Measurements from ENCODE around the gene OIT3. TPM values are rescaled to one million over a fixed set of nuclear protein-coding genes. Genes with fewer than 3 reads are reported as not detected.

OIT3 gene
- not detected for polyA plus RNA-seq (2013, experiment 1 of 2)
- not detected for polyA plus RNA-seq (2013, experiment 2 of 2)

GRCh38 chr10:72893136-72893798, at the start of gene OIT3:
TSS of gene OIT3 (plus strand) at chr10:72893739. CDS start at chr10:72893799, 60 bp downstream.
- H3K36me3 ChIP-seq (ENCODE audit: insufficient read depth, low read length) = peaks cover 8% of the 10 kb centered on the region; the same call in 1 of the 2 replicates
- H3K9me3 ChIP-seq (ENCODE audit: insufficient read depth, low read depth, low read length) = no peaks in the 10 kb centered on the region
- H3K9ac ChIP-seq (ENCODE audit: low read depth, low read length) = no peak within 1 kb of the TSS
- no peaks in the 10 kb centered on the region for H3K4me1 ChIP-seq (ENCODE audit: insufficient read depth, low read length)
- no peaks in the 10 kb centered on the region for H3K27me3 ChIP-seq (ENCODE audit: insufficient read depth, low read length)
- 97% methylated on average over 4 of the region's 4 CpGs for WGBS
- no peak within 1 kb of the TSS for H3K4me3 ChIP-seq (ENCODE audit: low read length)
- no peak within 1 kb of the TSS for H3K27ac ChIP-seq (ENCODE audit: low read depth, low read length)

- no peak overlapping the region for H3K4me3 ChIP-seq (ENCODE audit: low read length)
- no peak overlapping the region for H3K9ac ChIP-seq (ENCODE audit: low read depth, low read length)
- no peak overlapping the region for H3K27ac ChIP-seq (ENCODE audit: low read depth, low read length)
- peaks cover 6% of the 10 kb centered on the region for H3K9me3 ChIP-seq (ENCODE audit: insufficient read depth, low read depth, low read length)
- WGBS = 84% methylated on average over 7 of the region's 7 CpGs
- no peaks in the 10 kb centered on the region for H3K27me3 ChIP-seq (ENCODE audit: insufficient read depth, low read length)
- H3K4me1 ChIP-seq (ENCODE audit: insufficient read depth, low read length) = no peaks in the 10 kb centered on the region
- H3K36me3 ChIP-seq (ENCODE audit: insufficient read depth, low read length) = 0 out of 2 replicates have a peak, but pooled peaks cover under 1% of the 10 kb centered on the region
Measured at GRCh38 chr10:72846238-72846637, 47.3 kb upstream of the OIT3 start.

- Histone ChIP-seq H3K27ac (ENCODE audit: low read depth, low read length) (no peak overlapping the region), H3K27me3 (ENCODE audit: insufficient read depth, low read length) (no peaks in the 10 kb centered on the region), H3K9ac (ENCODE audit: low read depth, low read length) (no peak overlapping the region), H3K9me3 (ENCODE audit: insufficient read depth, low read depth, low read length) (peaks cover 14% of the 10 kb centered on the region), H3K4me3 (ENCODE audit: low read length) (no peak overlapping the region), H3K4me1 (ENCODE audit: insufficient read depth, low read length) (no peaks in the 10 kb centered on the region), H3K36me3 (ENCODE audit: insufficient read depth, low read length) (0 out of 2 replicates have a peak, but pooled peaks cover 5% of the 10 kb centered on the region)
- 96% methylated on average over 2 of the region's 2 CpGs for WGBS
Measured at GRCh38 chr10:72847681-72848080, 45.9 kb upstream of the OIT3 start.

- 98% methylated on average over 2 of the region's 2 CpGs for WGBS
- no peaks in the 10 kb centered on the region for H3K27me3 ChIP-seq (ENCODE audit: insufficient read depth, low read length)
- 0 out of 2 replicates have a peak, but pooled peaks cover 5% of the 10 kb centered on the region for H3K36me3 ChIP-seq (ENCODE audit: insufficient read depth, low read length)
- no peaks in the 10 kb centered on the region for H3K4me1 ChIP-seq (ENCODE audit: insufficient read depth, low read length)
- no peak overlapping the region for H3K9ac ChIP-seq (ENCODE audit: low read depth, low read length)
- peaks cover 14% of the 10 kb centered on the region for H3K9me3 ChIP-seq (ENCODE audit: insufficient read depth, low read depth, low read length)
- H3K4me3 ChIP-seq (ENCODE audit: low read length) = no peak overlapping the region
- no peak overlapping the region for H3K27ac ChIP-seq (ENCODE audit: low read depth, low read length)
Measured at GRCh38 chr10:72850861-72851260, 42.7 kb upstream of the OIT3 start.

GRCh38 chr10:72851509-72851908, 42.0 kb upstream of the OIT3 start:
- Histone ChIP-seq H3K9ac (ENCODE audit: low read depth, low read length) (no peak overlapping the region), H3K9me3 (ENCODE audit: insufficient read depth, low read depth, low read length) (peaks cover 14% of the 10 kb centered on the region), H3K36me3 (ENCODE audit: insufficient read depth, low read length) (0 out of 2 replicates have a peak, but pooled peaks cover 5% of the 10 kb centered on the region), H3K4me1 (ENCODE audit: insufficient read depth, low read length) (no peaks in the 10 kb centered on the region), H3K27me3 (ENCODE audit: insufficient read depth, low read length) (no peaks in the 10 kb centered on the region), H3K27ac (ENCODE audit: low read depth, low read length) (no peak overlapping the region), H3K4me3 (ENCODE audit: low read length) (no peak overlapping the region)
- no CpG with 5 or more reads among the region's 1 CpG for WGBS

GRCh38 chr10:72852508-72852907, 41.0 kb upstream of the OIT3 start:
- Histone ChIP-seq H3K9me3 (ENCODE audit: insufficient read depth, low read depth, low read length) (peaks cover 14% of the 10 kb centered on the region), H3K9ac (ENCODE audit: low read depth, low read length) (no peak overlapping the region), H3K27ac (ENCODE audit: low read depth, low read length) (no peak overlapping the region), H3K36me3 (ENCODE audit: insufficient read depth, low read length) (0 out of 2 replicates have a peak, but pooled peaks cover 5% of the 10 kb centered on the region), H3K4me3 (ENCODE audit: low read length) (no peak overlapping the region), H3K4me1 (ENCODE audit: insufficient read depth, low read length) (no peaks in the 10 kb centered on the region), H3K27me3 (ENCODE audit: insufficient read depth, low read length) (no peaks in the 10 kb centered on the region)
- WGBS = 90% methylated on average over 2 of the region's 2 CpGs

- Histone ChIP-seq H3K9ac (ENCODE audit: low read depth, low read length) (no peak overlapping the region), H3K36me3 (ENCODE audit: insufficient read depth, low read length) (peaks cover 16% of the 10 kb centered on the region; the same call in 1 of the 2 replicates), H3K9me3 (ENCODE audit: insufficient read depth, low read depth, low read length) (peaks cover 14% of the 10 kb centered on the region), H3K27me3 (ENCODE audit: insufficient read depth, low read length) (no peaks in the 10 kb centered on the region), H3K4me1 (ENCODE audit: insufficient read depth, low read length) (no peaks in the 10 kb centered on the region), H3K4me3 (ENCODE audit: low read length) (no peak overlapping the region), H3K27ac (ENCODE audit: low read depth, low read length) (no peak overlapping the region)
Measured at GRCh38 chr10:72855129-72855528, 38.4 kb upstream of the OIT3 start.

- no peaks in the 10 kb centered on the region for H3K27me3 ChIP-seq (ENCODE audit: insufficient read depth, low read length)
- H3K4me1 ChIP-seq (ENCODE audit: insufficient read depth, low read length) = no peaks in the 10 kb centered on the region
- no CpG with 5 or more reads among the region's 2 CpGs for WGBS
- H3K36me3 ChIP-seq (ENCODE audit: insufficient read depth, low read length) = peaks cover 22% of the 10 kb centered on the region
- peaks cover 12% of the 10 kb centered on the region for H3K9me3 ChIP-seq (ENCODE audit: insufficient read depth, low read depth, low read length)
- no peak overlapping the region for H3K27ac ChIP-seq (ENCODE audit: low read depth, low read length)
- H3K9ac ChIP-seq (ENCODE audit: low read depth, low read length) = no peak overlapping the region
- no peak overlapping the region for H3K4me3 ChIP-seq (ENCODE audit: low read length)
Measured at GRCh38 chr10:72855790-72856189, 37.7 kb upstream of the OIT3 start.

GRCh38 chr10:72858067-72858466, 35.5 kb upstream of the OIT3 start:
- H3K36me3 ChIP-seq (ENCODE audit: insufficient read depth, low read length) = peaks cover 35% of the 10 kb centered on the region
- H3K4me3 ChIP-seq (ENCODE audit: low read length) = no peak overlapping the region
- no peaks in the 10 kb centered on the region for H3K4me1 ChIP-seq (ENCODE audit: insufficient read depth, low read length)
- H3K27ac ChIP-seq (ENCODE audit: low read depth, low read length) = no peak overlapping the region
- no peaks in the 10 kb centered on the region for H3K27me3 ChIP-seq (ENCODE audit: insufficient read depth, low read length)
- no peaks in the 10 kb centered on the region for H3K9me3 ChIP-seq (ENCODE audit: insufficient read depth, low read depth, low read length)
- 94% methylated on average over 6 of the region's 6 CpGs for WGBS
- H3K9ac ChIP-seq (ENCODE audit: low read depth, low read length) = no peak overlapping the region

GRCh38 chr10:72862957-72863356, 30.6 kb upstream of the OIT3 start:
- 92% methylated on average over 2 of the region's 2 CpGs for WGBS
- no peaks in the 10 kb centered on the region for H3K4me1 ChIP-seq (ENCODE audit: insufficient read depth, low read length)
- peaks cover 45% of the 10 kb centered on the region for H3K36me3 ChIP-seq (ENCODE audit: insufficient read depth, low read length)
- no peak overlapping the region for H3K9ac ChIP-seq (ENCODE audit: low read depth, low read length)
- H3K27ac ChIP-seq (ENCODE audit: low read depth, low read length) = no peak overlapping the region
- no peaks in the 10 kb centered on the region for H3K9me3 ChIP-seq (ENCODE audit: insufficient read depth, low read depth, low read length)
- no peaks in the 10 kb centered on the region for H3K27me3 ChIP-seq (ENCODE audit: insufficient read depth, low read length)
- H3K4me3 ChIP-seq (ENCODE audit: low read length) = no peak overlapping the region

- H3K4me3 ChIP-seq (ENCODE audit: low read length) = no peak overlapping the region
- H3K27ac ChIP-seq (ENCODE audit: low read depth, low read length) = no peak overlapping the region
- H3K36me3 ChIP-seq (ENCODE audit: insufficient read depth, low read length) = peaks cover 56% of the 10 kb centered on the region
- H3K27me3 ChIP-seq (ENCODE audit: insufficient read depth, low read length) = no peaks in the 10 kb centered on the region
- H3K9ac ChIP-seq (ENCODE audit: low read depth, low read length) = no peak overlapping the region
- peaks cover 14% of the 10 kb centered on the region; the same call in 1 of the 2 replicates for H3K9me3 ChIP-seq (ENCODE audit: insufficient read depth, low read depth, low read length)
- WGBS = 85% methylated on average over 3 of the region's 3 CpGs
- H3K4me1 ChIP-seq (ENCODE audit: insufficient read depth, low read length) = no peaks in the 10 kb centered on the region
Measured at GRCh38 chr10:72875250-72876055, 18.1 kb upstream of the OIT3 start.

Measured in HUES64 (cell line).